Nephron progenitor cell (in vitro differentiated cells): ENCODE data around the gene MORC1.

Experiments used
- DNase-seq: peaks from one replicate; pipeline ENCODE4 v3.0.0; 2021
- H3K27ac Mint-ChIP-seq: 2 replicates; pipeline ENCODE4 v1.8.0; 2021; ENCODE audit warnings: mild to moderate bottlenecking, moderate library complexity, mixed read lengths
- H3K27me3 Mint-ChIP-seq: 2 replicates; pipeline ENCODE4 v1.8.0; 2021; ENCODE audit warnings: mild to moderate bottlenecking, low read depth, mixed read lengths; ENCODE audit not compliant: poor library complexity
- H3K36me3 Mint-ChIP-seq: 2 replicates; pipeline ENCODE4 v1.8.0; 2021; ENCODE audit warnings: low read depth, mixed read lengths
- H3K4me1 Mint-ChIP-seq: 2 replicates; pipeline ENCODE4 v1.8.0; 2021; ENCODE audit warnings: mixed read lengths
- H3K4me3 Mint-ChIP-seq: 2 replicates; pipeline ENCODE4 v1.8.0; 2021; ENCODE audit warnings: mild to moderate bottlenecking, moderate library complexity, mixed read lengths
- H3K9me3 Mint-ChIP-seq: 2 replicates; pipeline ENCODE4 v1.8.0; 2021; ENCODE audit warnings: mild to moderate bottlenecking, moderate library complexity, mixed read lengths
- TF ChIP-seq, protein P1 (sequence below): fragments of 200-600 bp; sonication (generic); IDR thresholded peaks from 2 replicates; pipeline ENCODE4 v1.5.0; 2021; ENCODE audit warnings: antibody characterized with exemption

The MORC1 gene

DNA sequence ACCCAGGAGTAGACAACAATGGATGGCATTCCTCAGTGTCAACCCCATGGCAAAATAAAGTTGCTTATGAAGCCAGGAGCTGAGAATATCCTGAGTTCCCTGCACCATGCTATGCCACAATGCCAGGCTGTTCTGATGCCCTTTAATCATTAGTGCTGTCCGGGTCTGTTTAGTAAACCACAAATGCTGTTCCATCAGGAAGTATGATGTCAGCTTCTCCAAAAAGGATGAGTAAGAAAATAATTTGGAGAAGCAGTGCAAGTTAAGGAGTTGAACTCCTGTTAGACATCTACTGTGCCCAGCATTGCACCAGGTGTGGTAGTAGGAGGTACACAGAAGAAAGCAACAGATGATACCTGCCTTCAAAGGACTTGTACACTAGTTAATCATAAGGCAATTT is 96.4 kb downstream of the MORC1 start:
- Mint-ChIP-seq H3K27ac (no peak overlapping the region), H3K9me3 (no peaks in the 10 kb centered on the region), H3K27me3 (peaks cover 11% of the 10 kb centered on the region), H3K36me3 (no peaks in the 10 kb centered on the region), H3K4me1 (no peaks in the 10 kb centered on the region), H3K4me3 (no peak overlapping the region)
- DNase-seq = no peak
- TF ChIP-seq, protein P1, sequence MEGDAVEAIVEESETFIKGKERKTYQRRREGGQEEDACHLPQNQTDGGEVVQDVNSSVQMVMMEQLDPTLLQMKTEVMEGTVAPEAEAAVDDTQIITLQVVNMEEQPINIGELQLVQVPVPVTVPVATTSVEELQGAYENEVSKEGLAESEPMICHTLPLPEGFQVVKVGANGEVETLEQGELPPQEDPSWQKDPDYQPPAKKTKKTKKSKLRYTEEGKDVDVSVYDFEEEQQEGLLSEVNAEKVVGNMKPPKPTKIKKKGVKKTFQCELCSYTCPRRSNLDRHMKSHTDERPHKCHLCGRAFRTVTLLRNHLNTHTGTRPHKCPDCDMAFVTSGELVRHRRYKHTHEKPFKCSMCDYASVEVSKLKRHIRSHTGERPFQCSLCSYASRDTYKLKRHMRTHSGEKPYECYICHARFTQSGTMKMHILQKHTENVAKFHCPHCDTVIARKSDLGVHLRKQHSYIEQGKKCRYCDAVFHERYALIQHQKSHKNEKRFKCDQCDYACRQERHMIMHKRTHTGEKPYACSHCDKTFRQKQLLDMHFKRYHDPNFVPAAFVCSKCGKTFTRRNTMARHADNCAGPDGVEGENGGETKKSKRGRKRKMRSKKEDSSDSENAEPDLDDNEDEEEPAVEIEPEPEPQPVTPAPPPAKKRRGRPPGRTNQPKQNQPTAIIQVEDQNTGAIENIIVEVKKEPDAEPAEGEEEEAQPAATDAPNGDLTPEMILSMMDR = no peak

- Mint-ChIP-seq H3K27ac (no peak overlapping the region), H3K4me1 (no peaks in the 10 kb centered on the region), H3K9me3 (no peaks in the 10 kb centered on the region), H3K27me3 (peaks cover 14% of the 10 kb centered on the region), H3K4me3 (no peak overlapping the region), H3K36me3 (no peaks in the 10 kb centered on the region)
- TF ChIP-seq, protein P1 = no peak
- no peak for DNase-seq
Observed at GRCh38 chr3:109018828-109019227, 99.1 kb downstream of the MORC1 start.

DNA sequence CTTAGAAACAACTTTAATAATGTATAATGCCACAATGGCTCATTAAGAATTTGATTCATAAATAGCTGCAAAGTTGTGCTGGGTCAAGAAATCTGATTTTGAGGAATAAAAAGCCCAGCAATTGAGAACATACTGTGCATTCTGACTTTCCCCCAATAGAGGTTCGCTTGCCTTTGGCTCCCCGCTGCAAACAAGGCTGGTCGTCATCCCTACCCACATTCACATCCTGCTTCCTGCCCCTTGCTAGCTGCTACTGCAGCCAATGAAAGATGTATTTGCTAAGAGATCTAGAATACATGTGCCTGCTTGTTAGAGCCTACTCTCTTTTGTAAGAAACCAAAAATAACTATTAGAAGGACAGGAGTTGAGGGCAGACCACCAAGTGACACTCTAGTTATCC is 112.5 kb downstream of the MORC1 start:
- DNase-seq = no peak
- Mint-ChIP-seq H3K27me3 (peaks cover 3% of the 10 kb centered on the region), H3K9me3 (no peaks in the 10 kb centered on the region), H3K4me1 (no peaks in the 10 kb centered on the region), H3K36me3 (no peaks in the 10 kb centered on the region), H3K27ac (peak overlapping the region; percentile 10), H3K4me3 (no peak overlapping the region)
- TF ChIP-seq, protein P1 = no peak

DNA sequence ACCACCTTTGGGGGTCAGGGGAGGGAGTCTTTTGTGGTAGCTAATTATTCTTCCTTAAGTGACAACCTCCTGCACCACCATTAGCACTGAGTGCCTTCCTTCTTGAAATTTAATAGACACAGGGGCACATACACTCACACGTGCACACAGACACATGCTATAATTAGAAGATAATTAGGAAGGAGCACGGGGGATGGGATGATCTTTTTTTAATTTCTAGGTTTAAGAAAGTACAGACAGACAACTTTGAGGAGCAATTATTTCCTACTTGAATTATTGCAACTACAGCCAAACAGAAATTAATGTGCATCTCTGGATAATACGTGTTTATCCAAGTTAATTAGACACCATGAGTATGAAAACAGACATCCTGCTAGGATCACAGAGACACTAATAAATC is 119.5 kb downstream of the MORC1 start:
- no peak for DNase-seq
- H3K9me3 Mint-ChIP-seq = no peaks in the 10 kb centered on the region
- peaks cover 9% of the 10 kb centered on the region for H3K4me1 Mint-ChIP-seq
- no peaks in the 10 kb centered on the region for H3K27me3 Mint-ChIP-seq
- H3K27ac Mint-ChIP-seq = no peak overlapping the region
- H3K4me3 Mint-ChIP-seq = no peak overlapping the region
- TF ChIP-seq, protein P1 = no peak
- no peaks in the 10 kb centered on the region for H3K36me3 Mint-ChIP-seq

DNA sequence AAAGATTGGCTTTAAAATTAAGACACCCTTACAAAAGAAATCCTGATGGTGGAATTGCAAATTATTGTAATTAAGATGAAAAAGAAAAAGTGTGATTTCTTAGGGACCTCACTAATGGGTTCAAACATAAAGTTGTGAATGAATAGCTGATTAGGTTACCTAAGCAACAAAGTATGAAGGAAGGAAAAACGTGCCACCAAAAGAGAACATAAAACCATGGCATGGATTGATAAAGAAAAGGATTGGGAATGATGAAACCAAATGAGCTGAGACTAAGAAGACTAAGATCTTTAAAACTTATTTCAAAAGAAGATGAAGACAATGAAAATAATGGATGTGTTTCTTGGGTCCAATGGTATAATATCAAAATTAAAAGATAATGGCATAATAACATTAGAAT is 132.1 kb downstream of the MORC1 start:
- Mint-ChIP-seq H3K36me3 (no peaks in the 10 kb centered on the region), H3K27ac (no peak overlapping the region)

DNA sequence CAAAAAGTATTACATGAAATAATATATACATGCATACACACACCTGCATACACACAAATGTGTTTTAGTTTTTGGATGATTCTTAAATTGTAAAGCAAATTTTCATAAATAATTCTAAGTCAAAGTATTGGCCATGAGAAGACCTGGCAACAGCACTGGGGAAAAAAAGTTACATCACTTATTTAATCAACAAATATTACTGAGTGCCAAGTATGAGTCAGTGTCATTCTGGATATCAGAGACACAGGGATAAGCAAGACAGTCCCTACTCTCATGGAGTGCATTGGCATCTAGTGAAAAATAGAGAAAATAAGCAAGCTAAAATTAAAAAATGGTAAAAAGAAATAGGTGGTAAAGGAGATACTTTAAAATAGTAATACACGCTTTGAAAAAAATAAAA is 134.9 kb downstream of the MORC1 start:
- Mint-ChIP-seq H3K4me3 (no peak overlapping the region), H3K9me3 (no peaks in the 10 kb centered on the region), H3K4me1 (peaks cover 14% of the 10 kb centered on the region), H3K27me3 (no peaks in the 10 kb centered on the region), H3K27ac (no peak overlapping the region), H3K36me3 (no peaks in the 10 kb centered on the region)
- DNase-seq = no peak
- TF ChIP-seq, protein P1 = no peak

More for the DNA sequence above, 132.1 kb downstream of the MORC1 start:
- H3K4me1 Mint-ChIP-seq = peaks cover 3% of the 10 kb centered on the region
- no peak overlapping the region for H3K4me3 Mint-ChIP-seq
- H3K9me3 Mint-ChIP-seq = no peaks in the 10 kb centered on the region
- H3K27me3 Mint-ChIP-seq = no peaks in the 10 kb centered on the region
- no peak for DNase-seq
- TF ChIP-seq, protein P1 = no peak
